Neural cell (in vitro differentiated cells): ENCODE results near the gene KRTAP10-5. TPM values are rescaled to one million over a fixed set of nuclear protein-coding genes. Genes with fewer than 3 reads are reported as not detected.
"Not testable (repeated sequence)": the region's sequence is repeated elsewhere in the genome, so short reads cannot be mapped to it uniquely, and the experiment has no call there.

Experiments
- H2AFZ ChIP-seq: fragments of 200-600, 300-800 bp; sonication (generic), shearing (Covaris generic); 2 replicates; pipeline ENCODE4 v1.6.0; 2014; ENCODE audit warnings: low read depth, mild to moderate bottlenecking, antibody characterized with exemption, low read length, moderate library complexity
- H3F3A ChIP-seq: fragments of 200-600 bp; shearing (Covaris generic); 2 replicates; pipeline ENCODE4 v1.6.1; 2016; ENCODE audit warnings: mild to moderate bottlenecking, moderate library complexity, mixed read lengths, antibody characterized with exemption, low read length; ENCODE audit not compliant: insufficient read depth, poor library complexity, severe bottlenecking
- H3K27ac ChIP-seq: fragments of 200-600, 300-800 bp; sonication (generic), shearing (Covaris generic); 2 replicates; pipeline ENCODE4 v1.5.1; 2014; ENCODE audit warnings: mild to moderate bottlenecking, low read length, moderate library complexity
- H3K27me3 ChIP-seq: fragments of 300-800, 200-600 bp; sonication (generic), shearing (Covaris generic); 2 replicates; pipeline ENCODE4 v1.6.0; 2014; ENCODE audit warnings: mild to moderate bottlenecking, low read depth, low read length, moderate library complexity; ENCODE audit not compliant: insufficient read depth
- H3K36me3 ChIP-seq: fragments of 300-800, 200-600 bp; sonication (generic), shearing (Covaris generic); 2 replicates; pipeline ENCODE4 v1.5.1; 2014; ENCODE audit warnings: mild to moderate bottlenecking, antibody characterized with exemption, low read length, moderate library complexity; ENCODE audit not compliant: insufficient read depth
- H3K4me2 ChIP-seq: fragments of 300-800, 200-600 bp; sonication (generic), shearing (Covaris generic); 2 replicates; pipeline ENCODE4 v1.6.0; 2014; ENCODE audit warnings: mild to moderate bottlenecking, low read length
- H3K4me3 ChIP-seq: fragments of 300-800, 200-600 bp; sonication (generic), shearing (Covaris generic); 2 replicates; pipeline ENCODE4 v1.5.1; 2014; ENCODE audit warnings: mild to moderate bottlenecking, low read length, moderate library complexity
- H3K79me2 ChIP-seq: fragments of 200-600 bp; shearing (Covaris generic); replicated peaks from 2 replicates; pipeline ENCODE4 v1.6.0; 2014; ENCODE audit warnings: mild to moderate bottlenecking, low read length, moderate library complexity; ENCODE audit not compliant: insufficient read depth
- H3K9ac ChIP-seq: fragments of 300-800, 200-600 bp; sonication (generic), shearing (Covaris generic); 2 replicates; pipeline ENCODE4 v1.6.1; 2016; ENCODE audit warnings: mild to moderate bottlenecking, low read length, mixed read lengths
- H3K9me2 ChIP-seq: fragments of 200-600 bp; shearing (Covaris generic); 2 replicates; pipeline ENCODE4 v1.6.1; 2016; ENCODE audit warnings: mild to moderate bottlenecking, low read length, mixed read lengths; ENCODE audit not compliant: insufficient read depth
- H3K9me3 ChIP-seq: fragments of 200-600, 300-800 bp; sonication (generic), shearing (Covaris generic); 2 replicates; pipeline ENCODE4 v1.6.1; 2016; ENCODE audit warnings: mild to moderate bottlenecking, mixed run types, low read length, moderate library complexity, mixed read lengths
- H4K20me1 ChIP-seq: fragments of 200-600 bp; shearing (Covaris generic); 2 replicates; pipeline ENCODE4 v1.6.1; 2016; ENCODE audit warnings: mild to moderate bottlenecking, mixed run types; ENCODE audit not compliant: insufficient read depth
- CTCF ChIP-seq: fragments of 450-650 bp; IDR thresholded peaks from 2 replicates; pipeline ENCODE4 v1.5.1; 2014; ENCODE audit warnings: antibody characterized with exemption, mild to moderate bottlenecking, moderate library complexity; ENCODE audit not compliant: poor library complexity, severe bottlenecking
- EP300 ChIP-seq: fragments of 450-650 bp; conservative IDR thresholded peaks from 2 replicates; pipeline ENCODE4 v1.6.1; 2014; ENCODE audit warnings: antibody characterized with exemption, mild to moderate bottlenecking, moderate library complexity; ENCODE audit not compliant: poor library complexity, severe bottlenecking
- EZH2 ChIP-seq: fragments of 200-600, 300-800 bp; shearing (Covaris generic), sonication (generic); IDR thresholded peaks from 2 replicates; pipeline ENCODE4 v1.6.1; 2014; ENCODE audit warnings: antibody characterized with exemption, low read length, borderline replicate concordance, mild to moderate bottlenecking; ENCODE audit not compliant: insufficient read depth, poor library complexity, severe bottlenecking
- MXI1 ChIP-seq: fragments of 450-650 bp; conservative IDR thresholded peaks from 2 replicates; pipeline ENCODE4 v1.6.1; 2014; ENCODE audit warnings: antibody characterized with exemption, mild to moderate bottlenecking; ENCODE audit not compliant: poor library complexity, severe bottlenecking
- POLR2AphosphoS5 ChIP-seq: IDR thresholded peaks from 2 replicates; pipeline ENCODE4 v1.6.1; 2012
- RAD21 ChIP-seq: fragments of 450-650 bp; conservative IDR thresholded peaks from 2 replicates; pipeline ENCODE4 v1.6.1; 2014; ENCODE audit warnings: antibody characterized with exemption, mild to moderate bottlenecking, moderate library complexity
- SMC3 ChIP-seq: fragments of 450-650 bp; conservative IDR thresholded peaks from 2 replicates; pipeline ENCODE4 v1.6.1; 2014; ENCODE audit warnings: antibody characterized with exemption, mild to moderate bottlenecking, moderate library complexity; ENCODE audit not compliant: poor library complexity
- TAF1 ChIP-seq: IDR thresholded peaks from 2 replicates; pipeline ENCODE4 v1.6.1; 2012; ENCODE audit warnings: low read depth
- polyA plus RNA-seq: library from polyadenylated mRNA; depleted of rRNA; stranded (reverse); fragments of >200 nt; gene quantifications from 2 replicates; pipeline ENCODE4 v1.2.3, GENCODE V29; 2014
- TF ChIP-seq, protein P1 (sequence below): IDR thresholded peaks from 2 replicates; pipeline ENCODE4 v1.6.1; 2012; ENCODE audit warnings: borderline replicate concordance

Gene KRTAP10-5
- polyA plus RNA-seq, 1 donor from 2014 or later, result not detected

DNA sequence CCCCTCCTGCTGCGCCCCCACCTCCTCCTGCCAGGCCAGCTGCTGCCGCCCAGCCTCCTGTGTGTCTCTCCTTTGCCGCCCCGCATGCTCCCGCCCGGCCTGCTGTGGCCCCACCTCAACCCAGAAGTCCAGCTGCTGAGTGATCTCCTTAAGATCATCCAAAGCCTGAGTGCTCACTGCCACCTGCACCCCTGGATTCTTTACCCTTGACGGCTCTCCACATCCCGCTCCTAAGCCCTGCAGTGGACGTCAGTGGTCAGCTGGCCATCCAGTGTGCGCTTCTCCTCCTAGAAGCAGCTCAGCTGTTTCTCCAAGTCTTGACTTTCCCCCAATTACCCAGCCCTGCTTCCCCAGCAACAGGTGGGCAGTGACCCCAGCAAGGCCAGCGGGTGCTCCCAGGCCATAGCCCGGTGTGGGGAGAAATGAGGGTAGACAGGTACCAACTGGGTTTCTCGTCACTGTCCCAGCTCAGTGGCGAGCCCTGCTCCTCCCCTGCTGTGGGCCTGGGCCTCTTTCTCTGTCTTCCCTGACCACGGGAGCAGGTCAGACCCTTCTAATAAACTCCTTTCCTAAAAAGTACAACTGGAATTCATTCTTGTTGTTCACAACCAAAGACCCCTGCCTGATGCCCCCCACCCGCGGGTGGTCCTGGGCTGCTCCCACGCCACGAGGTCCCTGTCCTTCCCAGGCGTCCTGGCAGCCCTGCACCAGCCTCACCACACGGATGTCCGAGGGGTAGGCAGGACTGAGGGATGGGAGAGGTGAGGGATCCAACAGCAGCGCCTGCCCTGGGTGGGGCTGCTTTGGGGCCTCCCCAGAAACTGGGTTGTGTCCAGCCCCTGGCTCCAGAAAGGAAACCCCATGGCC is 21.4 kb upstream of the KRTAP10-5 start:
- H3K4me3 ChIP-seq, result no peak overlapping the region
- no peak overlapping the region for H2AFZ ChIP-seq
- H3K79me2 ChIP-seq, result no peaks in the 10 kb centered on the region
- H3K9me3 ChIP-seq, result peaks cover 4% of the 10 kb centered on the region
- H3K36me3 ChIP-seq, result no peaks in the 10 kb centered on the region
- no peak overlapping the region for H3K27ac ChIP-seq
- no peaks in the 10 kb centered on the region for H3K9me2 ChIP-seq
- no peaks in the 10 kb centered on the region for H4K20me1 ChIP-seq
- H3K4me2 ChIP-seq, result no peak overlapping the region
- no peak for TF ChIP-seq TAF1
- no peak for TF ChIP-seq EP300
- no peak for TF ChIP-seq EZH2
- TF ChIP-seq, protein P1, sequence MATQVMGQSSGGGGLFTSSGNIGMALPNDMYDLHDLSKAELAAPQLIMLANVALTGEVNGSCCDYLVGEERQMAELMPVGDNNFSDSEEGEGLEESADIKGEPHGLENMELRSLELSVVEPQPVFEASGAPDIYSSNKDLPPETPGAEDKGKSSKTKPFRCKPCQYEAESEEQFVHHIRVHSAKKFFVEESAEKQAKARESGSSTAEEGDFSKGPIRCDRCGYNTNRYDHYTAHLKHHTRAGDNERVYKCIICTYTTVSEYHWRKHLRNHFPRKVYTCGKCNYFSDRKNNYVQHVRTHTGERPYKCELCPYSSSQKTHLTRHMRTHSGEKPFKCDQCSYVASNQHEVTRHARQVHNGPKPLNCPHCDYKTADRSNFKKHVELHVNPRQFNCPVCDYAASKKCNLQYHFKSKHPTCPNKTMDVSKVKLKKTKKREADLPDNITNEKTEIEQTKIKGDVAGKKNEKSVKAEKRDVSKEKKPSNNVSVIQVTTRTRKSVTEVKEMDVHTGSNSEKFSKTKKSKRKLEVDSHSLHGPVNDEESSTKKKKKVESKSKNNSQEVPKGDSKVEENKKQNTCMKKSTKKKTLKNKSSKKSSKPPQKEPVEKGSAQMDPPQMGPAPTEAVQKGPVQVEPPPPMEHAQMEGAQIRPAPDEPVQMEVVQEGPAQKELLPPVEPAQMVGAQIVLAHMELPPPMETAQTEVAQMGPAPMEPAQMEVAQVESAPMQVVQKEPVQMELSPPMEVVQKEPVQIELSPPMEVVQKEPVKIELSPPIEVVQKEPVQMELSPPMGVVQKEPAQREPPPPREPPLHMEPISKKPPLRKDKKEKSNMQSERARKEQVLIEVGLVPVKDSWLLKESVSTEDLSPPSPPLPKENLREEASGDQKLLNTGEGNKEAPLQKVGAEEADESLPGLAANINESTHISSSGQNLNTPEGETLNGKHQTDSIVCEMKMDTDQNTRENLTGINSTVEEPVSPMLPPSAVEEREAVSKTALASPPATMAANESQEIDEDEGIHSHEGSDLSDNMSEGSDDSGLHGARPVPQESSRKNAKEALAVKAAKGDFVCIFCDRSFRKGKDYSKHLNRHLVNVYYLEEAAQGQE, result no peak
- TF ChIP-seq SMC3, result no peak
- no peak for TF ChIP-seq RAD21
- TF ChIP-seq MXI1, result no peak
- no peak for TF ChIP-seq POLR2AphosphoS5
- no peak for TF ChIP-seq CTCF
- H3F3A ChIP-seq, result no peaks in the 10 kb centered on the region
- H3K27me3 ChIP-seq, result no peaks in the 10 kb centered on the region
- H3K9ac ChIP-seq, result no peak overlapping the region

- not testable (repeated sequence) for H3K4me2 ChIP-seq, H3K27ac ChIP-seq, H4K20me1 ChIP-seq, H3K9me3 ChIP-seq, H3F3A ChIP-seq, H2AFZ ChIP-seq, H3K9ac ChIP-seq, H3K36me3 ChIP-seq, H3K9me2 ChIP-seq, H3K27me3 ChIP-seq, H3K4me3 ChIP-seq, H3K79me2 ChIP-seq
These were observed 20.7 kb upstream of the KRTAP10-5 start for GRCh38 chr21:44601091-44601490.

GRCh38 chr21:44600118-44600978 is 19.9 kb upstream of the KRTAP10-5 start, which contains the start of gene KRTAP10-7:
Gene KRTAP10-7 (plus strand): TSS chr21:44600597. CDS start chr21:44600622, 25 bp downstream.
- not testable (repeated sequence) for H3K4me2 ChIP-seq, H3K9me3 ChIP-seq, H3F3A ChIP-seq, H2AFZ ChIP-seq, H3K27me3 ChIP-seq, H3K4me3 ChIP-seq, H3K9me2 ChIP-seq, H3K79me2 ChIP-seq, H3K36me3 ChIP-seq, H3K27ac ChIP-seq, H3K9ac ChIP-seq, H4K20me1 ChIP-seq
